ENCODE results near the gene TOE1.
"Not testable (repeated sequence)": the region's sequence is repeated elsewhere in the genome, so short reads cannot be mapped to it uniquely, and the experiment has no call there.

Gene TOE1

DNA sequence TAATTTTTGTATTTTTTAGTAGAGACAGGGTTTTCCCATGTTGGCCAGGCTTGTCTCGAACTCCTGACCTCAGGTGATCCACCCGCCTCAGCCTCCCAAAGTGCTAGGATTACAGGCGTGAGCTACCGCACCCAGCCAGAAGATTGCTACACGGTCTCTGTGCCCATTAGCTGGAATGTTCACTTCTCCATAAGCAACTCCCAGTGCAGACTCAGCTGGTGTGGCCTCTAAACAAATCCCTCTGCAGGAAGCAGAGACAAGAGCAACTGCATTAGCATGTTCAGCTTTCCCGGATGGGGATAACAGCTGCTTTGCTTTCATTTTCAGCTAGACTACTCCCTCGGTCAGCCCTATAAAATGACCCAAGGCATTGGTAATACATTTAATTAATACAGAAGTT is 21.0 kb downstream of the TOE1 start:
- not testable (repeated sequence) for DNase-seq

DNA sequence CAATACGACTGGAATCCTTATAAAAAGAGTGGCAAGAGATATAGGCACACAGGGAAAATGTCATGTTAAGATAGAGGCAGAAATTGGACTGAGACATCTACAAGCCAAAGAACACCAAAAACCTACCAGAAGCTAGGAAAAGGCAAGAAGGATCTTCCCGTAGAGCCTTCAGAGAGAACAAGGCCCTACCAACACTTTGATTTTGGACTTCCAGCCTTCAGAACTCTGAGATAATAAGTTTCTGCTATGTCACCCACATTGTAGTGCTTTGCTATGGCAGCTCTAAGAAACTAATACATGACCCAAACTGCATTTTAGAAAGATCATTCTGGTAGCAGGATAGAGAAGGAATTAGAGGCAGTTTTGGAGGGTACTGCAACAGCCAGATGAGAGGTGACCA is 24.3 kb downstream of the TOE1 start:
- DNase-seq, result no peak

DNA sequence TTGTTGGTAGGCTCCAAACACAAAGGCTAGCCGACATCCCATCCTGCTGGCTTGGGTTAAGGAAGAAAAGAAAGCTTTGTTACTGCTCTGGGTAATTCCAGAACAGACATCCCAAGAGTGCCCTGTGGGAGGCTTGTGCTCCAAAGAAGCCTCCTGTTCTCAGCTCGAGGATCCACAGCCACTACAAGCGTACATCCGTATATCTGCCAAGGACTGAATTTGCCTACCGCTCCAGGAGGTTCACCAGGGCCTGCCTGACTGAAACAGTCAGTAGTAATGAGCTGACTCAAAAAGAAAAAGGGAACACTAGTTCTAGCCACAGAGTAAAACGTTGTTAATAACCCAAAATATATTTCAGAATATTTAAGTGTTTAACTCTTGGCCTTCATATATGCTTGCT is 25.1 kb downstream of the TOE1 start:
- DNase-seq, result no peak

DNA sequence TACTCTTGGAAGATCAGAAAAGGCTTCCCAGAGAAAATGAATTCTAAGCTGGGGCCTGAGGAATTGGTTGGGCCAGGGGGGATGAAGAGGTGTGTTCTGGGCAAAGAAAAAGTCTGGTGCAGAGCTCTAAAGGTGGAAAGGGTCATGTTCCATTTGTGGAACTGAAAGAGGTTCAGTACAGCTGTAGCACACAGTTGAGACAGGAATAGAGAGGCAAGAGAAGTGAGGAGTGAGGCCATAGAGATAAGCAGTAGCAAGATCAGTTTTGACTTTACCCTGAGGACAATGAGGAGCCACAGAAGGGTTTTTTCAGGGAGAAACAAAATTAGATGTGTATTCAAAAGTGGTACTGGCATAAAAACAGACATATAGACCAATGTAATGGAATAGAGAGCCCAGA is 30.6 kb downstream of the TOE1 start:
- DNase-seq, result no peak

DNA sequence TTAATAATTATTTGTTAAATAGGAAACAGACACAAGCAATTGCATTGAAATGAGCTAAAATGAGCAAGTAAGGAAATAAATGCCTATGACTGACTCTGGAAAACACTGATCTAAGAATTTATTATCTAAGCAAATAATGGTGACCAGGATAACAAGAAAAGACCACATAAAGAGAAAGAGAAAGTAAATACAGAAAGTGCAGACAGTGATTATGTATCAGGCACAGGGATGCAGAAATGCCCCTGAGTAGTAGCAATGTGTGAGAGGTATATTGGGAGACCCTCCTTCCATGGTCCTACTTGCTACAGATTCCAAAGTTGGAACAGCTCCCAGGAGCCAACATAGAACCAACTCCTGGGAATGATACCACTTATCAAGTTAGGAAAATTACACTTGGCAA is 33.6 kb downstream of the TOE1 start:
- DNase-seq, result no peak

DNA sequence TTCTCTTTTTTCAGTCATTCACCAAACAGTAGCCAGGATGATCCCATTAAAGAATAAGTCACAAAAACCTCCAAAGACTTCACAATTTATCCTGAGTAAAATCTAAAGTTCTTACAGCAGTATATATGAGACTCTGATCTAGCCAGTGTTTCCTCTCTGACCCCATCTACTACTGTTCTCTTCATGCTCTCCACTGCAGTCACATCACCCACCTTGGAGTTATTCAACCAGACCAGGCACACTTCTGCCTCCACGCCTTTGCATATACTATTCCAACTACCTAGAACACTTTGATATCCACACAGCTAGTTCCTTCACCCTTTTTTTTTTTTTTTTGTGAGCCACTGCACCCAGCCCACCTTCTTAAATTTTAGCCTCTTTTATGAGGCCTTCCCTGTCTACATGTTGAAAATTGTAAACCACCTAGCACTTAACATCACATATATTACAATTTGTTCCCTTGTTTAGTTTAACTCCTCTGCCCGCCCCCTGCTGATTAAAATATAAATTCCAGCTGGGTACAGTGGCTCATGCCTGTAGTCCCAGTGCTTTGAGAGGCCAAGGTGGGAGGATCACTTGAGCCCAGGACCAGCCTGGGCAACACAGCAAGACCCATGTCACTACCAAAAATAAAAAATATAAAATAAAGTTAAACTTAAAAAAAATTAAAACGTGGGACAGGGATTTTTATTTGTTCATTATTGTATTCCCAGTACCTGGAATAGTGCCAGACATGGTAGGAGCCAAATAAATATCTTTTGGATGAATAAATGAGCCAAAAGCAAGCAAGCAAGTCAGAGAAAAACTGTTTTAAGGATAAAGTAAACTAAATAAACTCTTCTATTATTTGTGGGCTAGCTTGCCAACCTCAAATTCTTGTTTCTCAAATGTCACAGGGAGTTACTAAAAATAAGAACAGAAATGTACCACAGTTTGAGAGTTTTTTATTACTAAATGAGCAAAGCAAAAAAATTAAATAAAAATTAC is 35.4 kb downstream of the TOE1 start:
- DNase-seq, result no peak

DNA sequence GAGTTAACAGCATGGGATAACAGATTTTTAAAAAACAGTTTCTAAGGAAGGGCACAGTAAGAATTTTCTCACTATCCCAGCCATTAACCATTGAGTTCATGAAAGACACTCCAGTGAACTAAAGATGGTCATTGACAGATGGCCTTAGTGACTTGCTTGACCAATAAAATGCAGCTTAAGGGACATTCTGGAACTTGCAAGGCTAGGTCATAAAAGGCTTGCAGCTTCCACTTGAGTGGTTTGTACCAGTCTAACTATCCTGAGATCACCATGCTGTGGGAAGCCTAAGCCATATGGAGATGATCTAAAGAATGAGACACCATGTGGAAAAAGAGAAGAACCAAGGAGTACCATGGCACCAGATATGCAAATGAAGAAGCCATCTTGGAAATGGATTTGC is 38.2 kb downstream of the TOE1 start:
- DNase-seq, result no peak

DNA sequence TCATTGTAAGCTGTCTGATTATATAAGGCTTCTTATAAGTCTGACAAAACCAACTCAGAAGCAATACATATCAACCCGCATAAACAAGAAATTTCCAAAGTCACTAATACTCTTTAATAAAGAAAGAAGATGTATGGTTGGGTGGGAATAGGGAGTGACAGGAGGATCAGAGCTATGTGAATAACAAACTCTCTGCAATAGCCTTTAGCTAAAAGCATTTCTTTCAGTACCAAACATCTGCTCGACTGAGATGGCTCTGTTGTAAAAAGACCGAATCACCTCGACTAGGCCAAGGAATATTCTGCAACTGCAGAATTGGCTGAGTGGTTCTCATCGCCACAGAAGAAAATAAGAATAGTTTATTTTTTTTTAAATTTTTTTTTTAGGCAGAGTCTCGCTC is 39.6 kb downstream of the TOE1 start:
- no peak for DNase-seq

DNA sequence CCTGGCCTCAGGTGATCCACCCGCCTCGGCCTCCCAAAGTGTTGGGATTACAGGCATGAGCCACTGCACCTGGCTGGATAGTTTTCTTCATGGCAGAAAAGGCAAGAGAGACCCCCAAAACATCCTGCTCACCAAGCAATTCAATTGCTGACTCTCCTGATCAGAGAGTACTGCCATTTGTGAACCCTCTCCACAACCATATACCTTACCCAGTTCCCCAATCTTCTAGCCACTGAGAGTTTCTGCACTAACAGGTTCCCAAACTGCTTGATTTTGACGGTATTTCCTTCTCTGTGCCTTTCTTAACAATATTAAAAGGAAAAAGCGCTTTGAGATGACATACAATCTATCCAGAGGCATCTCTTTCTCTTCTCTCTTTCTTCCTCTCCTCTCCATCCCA is 40.2 kb downstream of the TOE1 start:
- no peak for DNase-seq

DNA sequence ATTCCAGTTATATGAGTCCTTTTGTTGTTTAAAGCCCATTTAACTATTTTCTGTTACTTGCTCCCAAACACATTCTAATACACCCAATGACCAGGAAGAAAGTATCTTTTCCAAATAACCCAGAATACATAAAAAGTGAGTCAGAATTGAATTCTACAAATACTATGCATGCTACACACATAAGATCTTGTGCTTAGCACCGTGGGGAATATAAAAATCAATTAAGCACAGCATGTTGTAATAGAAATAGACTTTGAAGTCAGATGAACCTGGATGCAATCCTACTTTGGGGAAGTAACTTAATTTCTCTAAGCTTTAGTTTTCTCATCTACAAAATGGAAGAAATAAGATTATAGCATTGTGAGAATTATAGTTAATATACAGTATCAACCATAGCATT is 40.8 kb downstream of the TOE1 start:
- no peak for DNase-seq

DNA sequence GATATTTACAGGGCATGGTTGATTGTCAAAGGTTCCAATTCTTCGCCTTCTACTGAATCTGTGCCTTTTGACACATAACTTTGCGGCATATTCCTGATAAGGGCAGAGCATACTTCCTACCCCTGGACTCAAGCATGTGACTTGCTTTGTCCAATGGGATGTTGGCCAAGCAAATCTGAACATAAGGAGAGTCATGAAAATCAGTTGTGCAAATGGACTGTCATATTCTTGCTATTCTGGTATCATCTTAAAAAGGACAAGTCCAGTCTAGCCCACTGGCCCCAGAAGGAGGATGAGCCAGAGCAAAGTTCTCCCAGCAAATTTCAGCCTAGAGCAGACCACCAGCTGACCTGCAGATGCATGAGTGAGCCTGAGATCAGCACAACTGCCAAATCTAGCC is 41.3 kb downstream of the TOE1 start:
- DNase-seq, result no peak

DNA sequence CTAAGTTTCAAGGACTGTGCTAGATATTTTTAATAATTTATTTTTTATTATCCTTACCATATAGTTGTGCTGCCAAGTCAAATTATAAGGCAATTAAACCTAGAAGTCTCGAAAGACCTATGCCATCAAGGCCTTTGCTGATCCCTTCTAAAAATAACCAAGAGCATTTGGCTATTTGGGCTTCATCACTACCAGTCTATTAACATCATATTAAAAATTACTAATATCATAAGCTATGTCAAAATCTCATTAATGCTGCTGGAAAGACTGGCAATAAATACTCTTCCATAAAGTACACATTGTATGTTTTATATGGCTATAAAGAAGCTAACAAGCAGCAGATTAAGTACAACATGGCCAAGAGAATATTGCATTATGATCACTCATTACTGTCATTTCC is 43.2 kb downstream of the TOE1 start:
- no peak for DNase-seq

DNA sequence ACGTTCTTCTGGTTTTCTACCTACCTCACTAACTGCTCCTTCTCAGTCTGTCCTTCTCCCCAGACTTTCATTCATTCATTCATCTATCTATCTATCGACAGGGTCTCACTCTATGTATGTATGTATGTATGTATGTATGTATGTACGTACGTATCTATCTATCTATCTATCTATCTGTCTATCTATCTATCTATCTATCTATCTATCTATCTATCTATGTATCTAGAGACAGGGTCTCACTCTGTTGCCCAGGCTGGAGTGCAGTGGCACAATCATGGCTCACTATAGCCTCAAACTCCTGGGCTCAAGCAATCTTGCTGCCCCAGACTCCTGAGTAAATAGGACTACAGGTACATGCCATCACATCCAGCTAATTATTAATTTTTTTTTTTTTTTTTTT is 44.2 kb downstream of the TOE1 start:
- not testable (repeated sequence) for DNase-seq

DNA sequence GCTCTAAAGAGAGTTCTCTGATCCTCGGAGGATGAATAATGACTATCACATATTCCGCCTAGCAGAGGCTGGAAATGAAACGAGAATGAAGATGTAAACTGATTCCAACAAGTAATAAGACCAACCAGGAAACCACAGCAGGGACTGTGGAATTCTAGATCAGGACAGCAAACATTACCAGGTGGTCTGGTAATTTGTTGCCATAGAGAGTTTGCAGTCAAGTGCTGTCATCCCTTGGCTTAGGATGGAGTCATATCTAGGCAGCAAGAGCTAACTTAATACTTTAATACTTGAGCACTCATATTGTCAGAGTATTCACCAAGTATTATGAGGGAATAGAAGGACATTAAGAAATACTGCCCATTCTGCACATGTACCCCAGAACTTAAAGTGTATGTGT is 45.3 kb downstream of the TOE1 start:
- DNase-seq, result no peak

DNA sequence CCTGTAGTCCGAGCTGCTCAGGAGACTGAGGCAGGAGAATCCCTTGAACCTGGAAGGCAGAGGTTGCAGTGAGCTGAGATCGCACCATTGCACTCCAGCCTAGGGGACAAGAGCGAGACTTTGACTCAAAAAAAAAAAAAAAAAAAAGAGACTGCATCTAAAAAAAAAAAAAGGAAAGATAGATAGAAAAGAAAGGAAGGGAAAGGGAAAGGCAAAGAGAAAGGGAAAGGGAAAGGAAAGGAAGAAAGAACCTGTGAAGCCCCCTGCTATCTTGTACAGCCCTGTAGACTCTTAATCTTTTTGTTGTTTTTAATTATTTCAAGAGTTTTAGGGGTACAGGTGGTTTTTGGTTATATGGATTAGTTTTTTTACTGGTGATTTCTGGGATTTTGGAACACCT is 46.2 kb downstream of the TOE1 start:
- DNase-seq, result no peak
